Measurements from ENCODE around the gene WASHC3.

WASHC3 gene

GRCh38 chr12:101967506-101967905 lies 94.3 kb downstream of the WASHC3 start:
- no peak for DNase-seq

DNA sequence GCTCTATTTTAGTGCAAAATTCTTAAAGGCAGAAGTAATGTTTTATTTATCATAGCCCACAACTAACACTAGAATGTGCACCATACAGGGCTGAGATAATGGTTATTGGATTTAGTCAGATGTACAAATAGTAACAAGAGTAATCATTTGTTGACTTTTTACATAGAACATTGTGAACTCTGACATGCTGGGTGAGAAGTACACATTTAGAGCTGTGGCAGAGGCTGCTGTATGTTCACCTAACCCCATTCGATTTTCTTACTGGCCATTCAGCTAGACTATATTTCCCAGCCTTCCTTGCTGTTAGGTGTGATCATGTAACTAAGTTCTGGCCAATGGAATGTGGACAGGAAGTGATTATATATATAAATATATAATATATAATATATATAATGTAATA lies 95.3 kb downstream of the WASHC3 start:
- DNase-seq: no peak

DNA sequence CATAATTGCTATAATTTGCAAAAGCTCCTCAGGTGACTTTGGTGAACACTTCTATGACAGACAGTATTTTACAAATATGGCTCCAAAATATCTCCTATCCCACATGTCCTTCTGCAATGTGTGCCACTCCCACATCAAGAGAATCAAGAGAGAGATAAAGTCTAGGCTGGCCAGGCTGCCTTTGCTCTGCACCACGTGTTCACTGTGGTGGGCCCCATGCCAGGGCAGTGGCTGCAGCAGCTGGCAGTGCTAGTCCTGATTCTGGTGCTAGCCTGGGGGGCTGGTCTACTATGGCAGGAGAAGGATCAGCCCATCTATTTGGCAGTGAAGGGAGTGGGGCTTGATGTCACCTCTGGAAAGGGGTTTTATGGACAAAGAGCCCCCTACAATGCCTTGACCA lies 98.1 kb downstream of the WASHC3 start:
- no peak for DNase-seq

All from activated CD4-positive, alpha-beta T cell treated with anti-CD3 and anti-CD28 coated beads for 48 hours (primary cell).